ENCODE measurements around the gene INO80. TPM values are rescaled to one million over a fixed set of nuclear protein-coding genes. Genes with fewer than 3 reads are reported as not detected.

INO80 gene
- total RNA-seq, 4 donors from 2014 or later = 15.2 to 24.8 (median 22.3) TPM

DNA sequence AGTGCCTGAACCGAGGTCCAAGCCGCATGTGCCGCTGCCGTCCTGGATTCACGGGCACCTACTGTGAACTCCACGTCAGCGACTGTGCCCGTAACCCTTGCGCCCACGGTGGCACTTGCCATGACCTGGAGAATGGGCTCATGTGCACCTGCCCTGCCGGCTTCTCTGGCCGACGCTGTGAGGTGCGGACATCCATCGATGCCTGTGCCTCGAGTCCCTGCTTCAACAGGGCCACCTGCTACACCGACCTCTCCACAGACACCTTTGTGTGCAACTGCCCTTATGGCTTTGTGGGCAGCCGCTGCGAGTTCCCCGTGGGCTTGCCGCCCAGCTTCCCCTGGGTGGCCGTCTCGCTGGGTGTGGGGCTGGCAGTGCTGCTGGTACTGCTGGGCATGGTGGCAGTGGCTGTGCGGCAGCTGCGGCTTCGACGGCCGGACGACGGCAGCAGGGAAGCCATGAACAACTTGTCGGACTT, 179.8 kb downstream of the INO80 start:
- H3K27ac ChIP-seq = no peak overlapping the region
- WGBS, 2 donors = 92 to 93% methylated on average over 19 to 20 of the region's 31 CpGs
- H3K36me3 ChIP-seq = peaks cover 0 to 8% (median 0%) of the 10 kb centered on the region in 3 donors
- DNase-seq = no peak
- H3K27me3 ChIP-seq = peaks cover 0 to 26% (median 4%) of the 10 kb centered on the region in 4 donors
- H3K9me3 ChIP-seq = no peaks in the 10 kb centered on the region
- intact Hi-C loops (cut with DNase I) = no loop called here
- peaks cover 8 to 58% (median 16%) of the 10 kb centered on the region in 3 donors for H3K4me1 ChIP-seq
- no peak overlapping the region for H3K4me3 ChIP-seq
- TF ChIP-seq POLR2A (IDR thresholded peaks at IDR 0.05) = no peak
- TF ChIP-seq, protein P1, sequence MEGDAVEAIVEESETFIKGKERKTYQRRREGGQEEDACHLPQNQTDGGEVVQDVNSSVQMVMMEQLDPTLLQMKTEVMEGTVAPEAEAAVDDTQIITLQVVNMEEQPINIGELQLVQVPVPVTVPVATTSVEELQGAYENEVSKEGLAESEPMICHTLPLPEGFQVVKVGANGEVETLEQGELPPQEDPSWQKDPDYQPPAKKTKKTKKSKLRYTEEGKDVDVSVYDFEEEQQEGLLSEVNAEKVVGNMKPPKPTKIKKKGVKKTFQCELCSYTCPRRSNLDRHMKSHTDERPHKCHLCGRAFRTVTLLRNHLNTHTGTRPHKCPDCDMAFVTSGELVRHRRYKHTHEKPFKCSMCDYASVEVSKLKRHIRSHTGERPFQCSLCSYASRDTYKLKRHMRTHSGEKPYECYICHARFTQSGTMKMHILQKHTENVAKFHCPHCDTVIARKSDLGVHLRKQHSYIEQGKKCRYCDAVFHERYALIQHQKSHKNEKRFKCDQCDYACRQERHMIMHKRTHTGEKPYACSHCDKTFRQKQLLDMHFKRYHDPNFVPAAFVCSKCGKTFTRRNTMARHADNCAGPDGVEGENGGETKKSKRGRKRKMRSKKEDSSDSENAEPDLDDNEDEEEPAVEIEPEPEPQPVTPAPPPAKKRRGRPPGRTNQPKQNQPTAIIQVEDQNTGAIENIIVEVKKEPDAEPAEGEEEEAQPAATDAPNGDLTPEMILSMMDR (IDR thresholded peaks at IDR 0.05) = no peak

DNA sequence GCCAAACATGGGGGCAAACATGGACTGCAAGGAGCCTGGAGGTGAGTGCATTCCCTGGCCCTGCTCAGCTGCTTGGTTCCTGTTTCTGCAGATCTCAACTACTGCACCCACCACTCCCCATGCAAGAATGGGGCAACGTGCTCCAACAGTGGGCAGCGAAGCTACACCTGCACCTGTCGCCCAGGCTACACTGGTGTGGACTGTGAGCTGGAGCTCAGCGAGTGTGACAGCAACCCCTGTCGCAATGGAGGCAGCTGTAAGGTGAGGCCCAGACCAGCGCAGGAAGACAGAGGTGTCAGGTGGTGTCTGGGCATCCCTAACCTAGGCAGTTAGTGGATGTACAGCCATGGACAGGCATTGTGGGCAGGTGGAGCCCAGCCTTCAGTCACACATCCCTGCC, 181.6 kb downstream of the INO80 start:
- Histone ChIP-seq H3K4me1 (peaks cover 16 to 60% (median 19%) of the 10 kb centered on the region in 3 donors), H3K9me3 (no peaks in the 10 kb centered on the region), H3K36me3 (peaks cover 0 to 8% (median 0%) of the 10 kb centered on the region in 3 donors), H3K27ac (no peak overlapping the region), H3K27me3 (peaks cover 8 to 44% (median 15%) of the 10 kb centered on the region in 4 donors), H3K4me3 (no peak overlapping the region)
- 94% methylated on average over 6 of the region's 6 CpGs; no CpG with 5 or more reads in 1 of the 2 donors for WGBS, 2 donors
- DNase-seq = no peak
- intact Hi-C loops (cut with DNase I) = no loop called here
- TF ChIP-seq, protein P1 (IDR thresholded peaks at IDR 0.05) = no peak
- no peak for TF ChIP-seq POLR2A (IDR thresholded peaks at IDR 0.05)

DNA sequence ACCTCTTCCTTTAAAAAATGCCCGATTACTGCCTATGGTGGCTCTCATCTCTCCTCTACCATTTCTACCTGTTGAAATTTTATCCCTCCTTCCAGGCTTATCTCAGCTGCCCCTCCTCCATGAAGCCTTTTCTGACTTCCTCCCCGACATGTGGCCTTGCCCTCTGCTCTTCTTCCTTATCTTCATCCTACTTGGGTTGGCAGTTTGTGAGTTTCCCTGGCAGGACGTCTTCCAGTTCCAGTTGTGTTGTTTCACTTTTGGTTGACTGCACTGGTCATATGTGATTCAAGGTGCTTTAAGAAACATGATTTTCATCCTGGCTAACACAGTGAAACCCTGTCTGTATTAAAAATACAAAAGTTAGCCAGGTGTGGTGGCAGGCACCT, 182.6 kb downstream of the INO80 start:
- no peak overlapping the region for H3K27ac ChIP-seq
- peak overlapping the region in 1 of 4 donors; percentile 65 for H3K4me3 ChIP-seq
- DNase-seq = no peak
- no peaks in the 10 kb centered on the region for H3K9me3 ChIP-seq
- H3K4me1 ChIP-seq = peaks cover 24 to 65% (median 26%) of the 10 kb centered on the region in 3 donors
- peaks cover 0 to 8% (median 0%) of the 10 kb centered on the region in 3 donors for H3K36me3 ChIP-seq
- H3K27me3 ChIP-seq = peaks cover 8 to 54% (median 18%) of the 10 kb centered on the region in 4 donors
- 52 to 72% methylated on average over 3 of the region's 3 CpGs for WGBS, 2 donors
- TF ChIP-seq, protein P1 (IDR thresholded peaks at IDR 0.05) = no peak
- no peak for TF ChIP-seq POLR2A (IDR thresholded peaks at IDR 0.05)
- intact Hi-C loops (cut with DNase I) = no loop called here

DNA sequence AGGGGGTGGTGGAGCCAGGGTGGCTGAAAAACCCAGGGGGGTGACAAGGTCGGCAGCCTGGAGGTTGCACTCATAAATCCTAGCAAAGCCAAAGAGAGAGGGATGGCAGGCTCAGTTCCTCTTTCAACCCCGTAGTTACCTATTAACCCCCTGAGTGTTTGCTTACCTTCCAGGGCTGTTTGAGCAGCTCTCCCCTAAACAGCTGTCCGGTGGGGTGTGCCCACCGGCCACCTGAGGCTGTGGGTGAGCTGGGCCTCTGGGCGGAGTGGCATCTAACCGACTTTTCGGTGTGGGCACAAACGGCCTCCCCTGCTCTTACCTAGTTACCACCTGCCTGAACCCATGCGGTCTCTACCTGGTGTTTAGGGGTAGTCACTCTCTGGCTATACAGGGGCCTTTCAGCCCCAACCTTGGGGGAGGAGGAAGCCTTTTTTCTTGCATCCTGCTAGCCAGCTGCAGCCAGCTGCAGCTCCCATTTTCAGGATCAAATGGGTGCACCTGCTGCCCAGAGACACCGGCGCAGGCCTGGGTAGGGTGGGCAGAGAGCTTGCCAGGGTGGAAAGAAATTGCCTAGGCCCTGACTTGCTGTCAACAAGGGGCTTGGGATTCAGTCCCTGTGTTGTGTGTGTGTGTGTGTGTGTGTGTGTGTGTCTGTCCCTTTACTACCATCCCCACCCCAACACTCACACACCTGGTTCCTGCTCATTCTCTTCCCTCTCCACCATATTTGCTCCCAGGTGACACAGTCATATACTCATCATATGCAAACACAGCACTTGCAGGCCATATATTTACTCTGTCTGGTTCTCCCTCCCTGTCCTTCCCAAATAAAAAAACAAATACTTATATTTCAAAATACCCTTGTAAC, 183.2 kb downstream of the INO80 start:
- WGBS, 2 donors = 58% methylated on average over 11 of the region's 11 CpGs; no CpG with 5 or more reads in 1 of the 2 donors

More for the DNA sequence above, 183.2 kb downstream of the INO80 start:
- H3K27me3 ChIP-seq = peaks cover 13 to 60% (median 25%) of the 10 kb centered on the region in 4 donors
- intact Hi-C loops (cut with DNase I) = no loop called here
- peak overlapping the region in 3 of 4 donors; percentile 52 to 65 (median 56) for H3K4me3 ChIP-seq
- H3K4me1 ChIP-seq = peaks cover 30 to 65% (median 32%) of the 10 kb centered on the region in 3 donors
- no peak overlapping the region for H3K27ac ChIP-seq
- DNase-seq = no peak
- TF ChIP-seq POLR2A (IDR thresholded peaks at IDR 0.05) = no peak
- TF ChIP-seq, protein P1 (IDR thresholded peaks at IDR 0.05) = no peak
- peaks cover 0 to 8% (median 0%) of the 10 kb centered on the region in 3 donors for H3K36me3 ChIP-seq
- no peaks in the 10 kb centered on the region for H3K9me3 ChIP-seq
